Cardiac septum (tissue), 1 donor: ENCODE results near the gene ELF5. TPM values are rescaled to one million over a fixed set of nuclear protein-coding genes. Genes with fewer than 3 reads are reported as not detected.

Source experiments
- DNase-seq: peaks from one replicate; pipeline ENCODE4 v3.0.0-alpha.2; 2020; ENCODE audit warnings: low spot score
- intact Hi-C: fragments of 100-400 bp; cut with DNase I; formaldehyde crosslinking; loops from one replicate; pipeline ENCODE4 v1.14.0; 2022
- long read RNA-seq: library from polyadenylated mRNA; unstranded; transcript quantifications from one replicate; pipeline ENCODE4 v2.0.0, GENCODE V29; 2021
- total RNA-seq: library from RNA; stranded (reverse); fragmentation: NEBNext Ultra II Directional; extraction: Animal tissue kit (Norgen Biotek cat#: 25700); gene quantifications from one replicate; pipeline ENCODE4 v1.2.1, GENCODE V29; 2021
- donor health status: DM: no; HTN: no; CAD: no.

Gene ELF5
- not detected for total RNA-seq
- long read RNA-seq: 0 reads

DNA sequence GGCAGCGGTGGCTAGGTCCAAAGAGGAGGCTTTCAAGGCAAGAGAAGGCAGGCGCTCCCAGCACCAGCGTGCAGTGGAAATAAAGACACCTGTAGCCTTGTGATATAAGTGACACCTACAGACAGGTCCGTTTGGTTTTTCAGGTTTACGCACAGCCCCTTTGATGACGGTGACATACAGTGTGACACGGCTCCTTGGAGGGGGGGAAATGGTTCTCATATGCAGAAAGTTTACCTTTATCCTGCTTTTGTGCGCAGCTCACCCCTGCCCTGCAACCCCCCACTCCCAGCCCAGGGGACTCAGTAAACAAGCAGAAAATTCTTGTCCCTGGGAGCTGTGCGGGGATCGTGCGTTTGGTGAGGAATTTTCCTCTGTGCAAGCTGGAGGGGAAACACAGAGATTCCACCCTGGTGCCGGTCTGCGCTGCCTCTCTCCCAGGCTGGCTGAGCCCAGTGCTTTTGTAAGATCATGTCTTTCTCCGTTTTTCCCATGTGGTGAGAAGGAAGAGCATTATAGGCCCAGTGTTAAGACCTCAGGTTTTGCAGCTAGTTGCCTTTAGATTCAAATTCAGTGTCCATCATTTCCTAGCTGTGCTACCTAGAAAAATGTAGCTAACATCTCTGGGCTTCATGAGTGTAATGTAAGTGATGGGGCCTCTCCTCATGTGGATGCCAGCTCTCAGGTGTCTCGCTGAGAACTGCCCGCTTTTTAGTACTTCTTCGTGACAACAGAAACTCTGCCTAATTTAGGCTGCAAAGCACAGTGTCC lies at the start of gene ELF5:
TSS of gene ELF5 (minus strand) at position 113 of the 768 bp plus-strand sequence. CDS start 8,045 bp downstream, outside the sequence.
- intact Hi-C loops: no loop called here
- no peak for DNase-seq

DNA sequence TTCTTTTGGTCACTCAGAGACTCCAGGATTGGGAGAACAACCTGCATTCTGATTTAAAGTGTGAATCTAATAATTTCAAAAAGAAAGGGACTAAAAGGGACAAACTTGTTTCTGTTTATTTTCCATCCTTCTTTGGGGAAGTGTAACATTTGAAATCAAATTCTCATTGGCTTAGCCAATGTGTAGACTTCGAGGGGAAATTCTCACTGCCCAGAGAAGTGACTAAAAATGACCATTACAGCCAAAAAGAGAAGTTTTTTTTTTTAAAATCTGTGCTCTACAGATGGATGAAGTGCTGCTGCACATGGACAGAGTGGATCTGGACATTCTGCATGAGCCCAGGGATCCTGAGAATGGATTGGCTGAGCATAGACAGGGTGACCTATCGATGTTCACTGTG lies 49.4 kb upstream of the ELF5 start:
- no peak for DNase-seq
- intact Hi-C loops: no loop called here

GRCh38 chr11:34560511-34560910 lies 46.9 kb upstream of the ELF5 start:
- DNase-seq: no peak
- intact Hi-C loops: no loop called here

DNA sequence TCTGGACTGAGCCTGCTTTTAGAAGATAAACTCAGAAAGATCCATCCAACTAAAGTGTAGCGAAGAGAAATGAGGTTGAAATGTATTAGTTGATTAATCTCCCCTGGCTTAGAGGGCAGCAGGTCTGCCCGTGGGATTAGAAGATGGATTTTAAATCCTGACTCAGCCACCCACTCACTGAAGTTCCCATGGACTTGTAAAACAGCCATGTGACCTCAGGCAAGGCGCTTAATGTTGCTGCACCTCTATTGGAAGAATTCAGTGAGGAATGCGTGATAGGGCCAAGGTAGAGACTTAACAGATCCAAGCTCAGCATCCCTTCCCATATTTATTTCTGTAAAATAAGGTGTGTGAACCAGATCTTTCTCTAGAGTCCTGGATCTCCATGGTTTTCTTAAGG lies 45.1 kb upstream of the ELF5 start:
- DNase-seq: no peak
- intact Hi-C loops: no loop called here

GRCh38 chr11:34558211-34558610 lies 44.6 kb upstream of the ELF5 start:
- intact Hi-C loops: no loop called here

DNA sequence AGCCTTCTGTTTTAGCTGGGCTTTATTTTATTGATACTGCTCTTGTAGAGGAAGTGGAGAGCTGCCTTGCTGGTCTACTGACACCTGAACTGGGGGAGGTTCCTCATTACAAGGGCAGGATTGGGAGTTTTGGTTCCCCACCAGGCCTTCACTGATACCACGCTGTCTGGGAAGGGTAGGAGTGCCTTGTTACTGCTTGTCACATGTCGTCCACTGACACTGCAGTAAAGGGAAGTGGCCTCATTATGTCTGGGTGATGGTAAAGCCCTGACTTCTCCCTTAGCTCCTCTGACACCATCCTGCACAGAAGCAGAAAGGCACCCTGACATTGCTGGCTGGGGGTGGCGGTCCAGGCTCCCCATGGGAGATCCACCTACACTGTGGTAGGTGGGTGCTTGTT lies 38.7 kb upstream of the ELF5 start:
- intact Hi-C loops: no loop called here
- no peak for DNase-seq

More at GRCh38 chr11:34558211-34558610, 44.6 kb upstream of the ELF5 start:
- no peak for DNase-seq

- intact Hi-C loops: no loop called here
- no peak for DNase-seq
Observed at GRCh38 chr11:34549271-34549670, 35.7 kb upstream of the ELF5 start.

- intact Hi-C loops: no loop called here
- no peak for DNase-seq
Observed at GRCh38 chr11:34548278-34548677, 34.7 kb upstream of the ELF5 start.

- intact Hi-C loops: no loop called here
- no peak for DNase-seq
Observed at GRCh38 chr11:34546511-34547209, 33.1 kb upstream of the ELF5 start.

- DNase-seq: no peak
- intact Hi-C loops: no loop called here
Observed at GRCh38 chr11:34542089-34542488, 28.5 kb upstream of the ELF5 start.

- intact Hi-C loops: no loop called here
- no peak for DNase-seq
Observed at GRCh38 chr11:34540870-34541269, 27.3 kb upstream of the ELF5 start.

DNA sequence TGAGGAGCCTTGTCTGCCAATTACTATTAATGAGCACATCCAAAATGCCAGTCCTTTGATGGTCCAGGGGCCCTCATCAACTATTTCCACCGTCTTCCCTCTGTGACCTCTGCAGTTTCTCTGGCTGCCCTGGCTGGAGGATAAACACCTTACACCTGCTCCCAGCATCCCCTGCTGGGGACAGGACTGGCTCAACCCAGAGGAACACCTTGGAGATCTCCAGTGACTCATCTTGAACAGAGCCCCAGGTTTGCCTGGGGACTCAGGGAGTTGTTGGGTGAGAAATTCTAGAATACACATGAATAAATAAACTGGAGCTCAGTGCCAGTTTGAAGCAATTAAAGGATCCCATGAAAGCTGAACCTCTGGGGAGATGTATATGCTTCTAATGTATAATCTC lies 24.0 kb upstream of the ELF5 start:
- no peak for DNase-seq
- intact Hi-C loops: no loop called here

GRCh38 chr11:34536056-34536455 lies 22.5 kb upstream of the ELF5 start:
- no peak for DNase-seq
- intact Hi-C loops: no loop called here

DNA sequence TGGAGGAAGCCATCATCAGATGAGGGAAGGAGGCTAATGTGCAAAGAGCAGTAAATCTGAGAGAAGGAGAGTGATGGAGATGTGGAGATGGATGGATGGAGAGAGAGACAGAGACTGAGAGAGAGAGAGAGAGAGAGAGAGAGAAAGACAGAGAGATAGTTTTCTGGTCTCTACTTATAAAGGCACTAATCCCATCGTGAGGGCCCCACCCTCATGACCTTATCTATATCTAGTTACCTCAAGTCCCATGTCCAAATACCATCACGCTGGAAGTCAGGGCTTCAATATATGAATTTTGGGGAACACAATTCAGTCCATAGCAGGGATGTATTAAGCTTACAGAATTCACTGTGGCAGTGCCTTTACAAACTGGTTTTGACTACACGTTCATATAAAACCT lies 21.2 kb upstream of the ELF5 start:
- no peak for DNase-seq
- intact Hi-C loops: no loop called here

DNA sequence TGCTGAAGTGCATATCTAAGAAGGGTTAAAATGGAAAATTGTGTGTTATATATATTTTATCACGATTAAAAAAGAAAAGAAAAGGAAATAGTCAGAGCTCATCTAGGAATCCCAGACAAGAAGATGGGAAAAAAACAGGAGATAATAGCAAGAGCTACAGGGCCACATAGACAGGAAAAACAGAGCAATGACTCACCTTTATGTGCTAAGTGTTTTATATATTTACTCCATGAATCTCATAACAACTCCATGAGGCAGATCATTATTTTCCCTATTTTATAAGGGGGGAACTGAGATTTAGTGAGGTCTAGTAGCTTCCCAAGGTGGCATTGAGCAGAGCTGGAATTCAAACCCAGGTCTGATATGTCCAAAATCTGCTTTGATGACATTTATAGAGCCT lies 18.1 kb upstream of the ELF5 start:
- intact Hi-C loops: no loop called here
- no peak for DNase-seq

DNA sequence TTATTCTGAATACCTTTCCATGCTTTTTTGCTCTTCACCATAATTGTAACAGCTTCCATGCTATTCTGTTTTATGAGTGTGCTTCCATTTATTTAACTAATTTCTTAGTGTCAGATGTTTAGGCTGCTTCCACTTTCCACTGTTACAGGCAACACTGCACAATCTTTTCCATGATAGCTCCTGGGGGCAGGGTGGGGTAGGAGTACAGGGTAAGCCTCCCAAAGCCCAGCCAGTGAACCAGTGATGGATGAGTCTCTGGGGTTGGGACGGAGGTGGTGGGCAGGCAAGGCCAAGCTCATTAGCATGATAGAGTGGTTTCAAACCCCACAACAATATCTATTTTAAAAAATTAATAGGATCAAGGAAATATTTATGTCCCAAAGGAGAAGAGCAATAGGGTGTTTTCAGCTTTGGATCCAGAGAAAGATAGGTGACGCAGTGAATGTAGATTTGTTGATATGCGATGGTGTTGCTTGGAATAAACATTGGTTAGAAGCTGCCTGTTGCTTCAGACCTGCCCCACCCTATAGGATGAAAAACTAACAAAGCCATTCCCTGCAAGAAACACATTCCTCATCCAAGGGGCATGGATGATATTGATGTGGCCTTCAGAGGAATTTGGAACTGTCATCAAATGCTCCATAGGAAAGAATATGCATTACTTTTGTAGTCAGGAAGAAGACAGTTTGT lies 17.1 kb upstream of the ELF5 start:
- DNase-seq: no peak
- intact Hi-C loops: no loop called here

DNA sequence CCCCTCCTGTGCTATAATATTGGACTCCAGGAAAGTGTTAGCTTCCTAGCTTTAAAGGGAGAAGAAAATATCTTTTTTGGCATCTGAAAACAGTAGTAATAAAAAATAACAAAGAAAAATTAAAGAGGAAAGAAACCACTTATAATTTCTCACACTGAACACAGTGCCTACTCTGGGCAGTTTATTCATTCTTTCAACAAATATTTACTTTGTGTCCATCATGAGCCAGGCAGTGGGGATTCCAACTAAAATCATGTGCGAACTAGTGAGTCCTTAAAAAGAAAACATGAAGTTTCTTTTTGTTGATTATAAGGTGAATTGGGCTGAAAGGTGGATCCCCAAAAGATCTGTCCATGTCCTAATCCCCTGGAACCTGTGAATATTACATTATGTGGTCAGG lies 16.0 kb upstream of the ELF5 start:
- intact Hi-C loops: no loop called here
- no peak for DNase-seq

- DNase-seq: no peak
- intact Hi-C loops: no loop called here
Observed at GRCh38 chr11:34528072-34528471, 14.5 kb upstream of the ELF5 start.

DNA sequence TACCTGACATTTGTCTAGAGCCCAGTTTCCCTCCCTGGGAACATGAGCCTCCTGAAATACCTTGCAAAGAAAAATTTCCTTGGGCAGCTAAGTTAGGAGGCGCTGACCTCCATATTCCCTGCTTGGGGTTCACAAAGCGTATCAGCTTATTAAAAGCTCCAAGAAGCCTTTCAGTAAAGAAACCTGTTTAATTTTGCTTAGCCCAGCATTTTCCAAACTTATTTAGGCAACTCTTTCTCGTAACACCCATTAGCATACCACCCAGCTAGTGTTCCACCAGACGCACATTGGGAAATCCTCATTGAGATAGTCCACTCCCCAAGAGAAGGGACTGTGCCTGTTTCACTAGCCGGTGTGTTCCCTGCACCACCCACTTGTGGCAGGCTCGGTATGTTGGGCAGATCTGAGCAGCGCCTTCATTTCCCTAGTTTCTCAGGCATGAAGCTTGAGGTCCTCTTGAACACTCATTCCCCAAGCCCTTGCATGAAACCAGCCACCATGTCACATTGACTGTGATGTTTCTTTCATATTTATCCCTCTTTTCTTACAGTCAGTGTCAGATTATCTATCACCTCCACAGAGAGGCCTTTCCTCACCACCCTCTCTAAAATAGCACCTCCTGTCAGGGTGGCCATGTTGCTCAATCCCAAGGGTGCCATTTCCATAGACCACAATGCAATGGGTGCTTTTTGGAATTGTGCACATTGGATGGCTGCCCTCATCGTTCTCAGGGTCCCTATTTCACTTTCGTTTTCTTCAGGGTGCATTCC lies 12.5 kb upstream of the ELF5 start:
- DNase-seq: no peak
- intact Hi-C loops: no loop called here

DNA sequence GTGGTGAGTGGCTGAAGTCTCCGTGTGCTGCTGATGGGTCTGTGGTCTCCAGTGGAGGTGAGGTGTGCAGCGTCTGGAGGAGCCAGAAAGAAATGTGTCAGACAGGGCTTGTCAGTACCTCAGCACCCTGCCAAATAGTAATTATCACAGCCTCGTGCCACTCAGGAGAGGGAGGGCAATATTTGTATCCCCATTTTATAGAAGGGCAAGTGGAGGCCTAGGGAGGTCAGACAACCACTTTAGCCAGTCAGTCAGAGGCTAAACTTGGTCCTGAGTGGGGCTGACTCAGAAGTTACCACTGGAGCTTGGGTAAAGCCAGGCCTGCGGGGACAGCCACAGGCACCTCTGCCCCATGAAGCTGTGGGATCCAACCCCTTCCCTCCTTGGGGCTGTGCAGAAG lies 11.5 kb upstream of the ELF5 start:
- no peak for DNase-seq
- intact Hi-C loops: no loop called here
